H1 (cell line): ENCODE results near the gene GPR83. TPM values are rescaled to one million over a fixed set of nuclear protein-coding genes. Genes with fewer than 3 reads are reported as not detected.
"Not testable (repeated sequence)": the region's sequence is repeated elsewhere in the genome, so short reads cannot be mapped to it uniquely, and the experiment has no call there.

Experiments
- CTCF ChIA-PET: fragments of 300-600 bp; sonication (Branson Sonifier 250); formaldehyde crosslinking; loops from one replicate; lab custom pipeline; 2021; ENCODE audit not compliant: partially characterized antibody; lab: Charles Lee
- POLR2A ChIA-PET: fragments of 300-600 bp; sonication (Branson Sonifier 250); formaldehyde crosslinking; loops from one replicate; lab custom pipeline; 2021; ENCODE audit warnings: inconsistent platforms; ENCODE audit not compliant: partially characterized antibody; lab: Charles Lee
- DNase-seq, 2 experiments: peaks; one replicate each; pipeline versions ENCODE4 v3.0.0 to v3.0.0-alpha.2; 2010 to 2022; ENCODE audit warnings: low spot score in 2 of 2, low read depth in 1 of 2, mixed read lengths in 1 of 2
- FAIRE-seq: peaks from 2 replicates; lab custom pipeline; 2011; peaks lifted over from hg19 to GRCh38; lab: Jason Lieb, UNC
- H2AFZ ChIP-seq: 2 replicates; pipeline ENCODE4 v1.8.1; 2012; ENCODE audit warnings: low read length, inconsistent platforms
- H2AK5ac ChIP-seq: 2 replicates; pipeline ENCODE4 v1.6.1; 2013; ENCODE audit warnings: low read depth, low read length
- H2BK120ac ChIP-seq: replicated peaks from 2 replicates; pipeline ENCODE3; 2013; ENCODE audit warnings: low read depth, low read length, inconsistent platforms
- H2BK12ac ChIP-seq: 2 replicates; pipeline ENCODE4 v1.6.1; 2013; ENCODE audit warnings: low read depth, low read length
- H2BK15ac ChIP-seq: 2 replicates; pipeline ENCODE4 v1.6.1; 2013; ENCODE audit warnings: low read length
- H2BK20ac ChIP-seq: 2 replicates; pipeline ENCODE4 v1.6.1; 2013; ENCODE audit warnings: low read length
- H2BK5ac ChIP-seq: 2 replicates; pipeline ENCODE4 v1.6.1; 2013; ENCODE audit warnings: low read depth, low read length
- H3K14ac ChIP-seq: 2 replicates; pipeline ENCODE4 v1.6.1; 2013; ENCODE audit warnings: inconsistent platforms; ENCODE audit not compliant: insufficient read length
- H3K18ac ChIP-seq: 2 replicates; pipeline ENCODE4 v1.6.1; 2013; ENCODE audit warnings: low read length; ENCODE audit errors: extremely low read depth
- H3K23ac ChIP-seq: 2 replicates; pipeline ENCODE4 v1.6.1; 2013; ENCODE audit warnings: inconsistent platforms; ENCODE audit not compliant: insufficient read length
- H3K23me2 ChIP-seq: 2 replicates; pipeline ENCODE4 v1.6.1; 2013; ENCODE audit warnings: low read depth, low read length
- H3K27ac ChIP-seq: 2 replicates; pipeline ENCODE4 v1.6.1; 2011; ENCODE audit warnings: low read depth, low read length, inconsistent platforms
- H3K27me3 ChIP-seq, 4 experiments: replicated peaks in 1 of 4; 1 replicate in 1 of 4; 2 replicates in 3 of 4; pipeline versions ENCODE4 v1.6.1 to v1.8.1; 2011 to 2013; ENCODE audit warnings: low read length in 3 of 4, mild to moderate bottlenecking in 3 of 4, inconsistent platforms in 2 of 4, mixed read lengths in 2 of 4, moderate library complexity in 1 of 4; ENCODE audit not compliant: control insufficient read depth in 3 of 4, insufficient read depth in 3 of 4; ENCODE audit errors: extremely low read depth in 1 of 4
- H3K36me3 ChIP-seq, 4 experiments: 2 replicates each; pipeline versions ENCODE4 v1.6.1 to v1.8.1; 2011 to 2013; ENCODE audit warnings: mild to moderate bottlenecking in 4 of 4, low read length in 3 of 4, moderate library complexity in 2 of 4, control low read depth in 1 of 4, inconsistent platforms in 1 of 4; ENCODE audit not compliant: insufficient read depth in 4 of 4, control insufficient read depth in 2 of 4
- H3K4ac ChIP-seq: replicated peaks from 2 replicates; pipeline ENCODE3; 2013; ENCODE audit warnings: low read length, low read depth, mixed read lengths, inconsistent platforms; ENCODE audit not compliant: insufficient read length
- H3K4me1 ChIP-seq, 4 experiments: replicated peaks in 1 of 4; 1 replicate in 1 of 4; 2 replicates in 3 of 4; pipeline versions ENCODE4 v1.6.1 to v1.8.1; 2011 to 2013; ENCODE audit warnings: low read length in 3 of 4, inconsistent platforms in 2 of 4, mixed read lengths in 1 of 4; ENCODE audit not compliant: insufficient read depth in 4 of 4, control insufficient read depth in 3 of 4
- H3K4me2 ChIP-seq, 2 experiments: 2 replicates each; pipeline versions ENCODE4 v1.6.1 to v1.8.1; 2011 to 2013; ENCODE audit warnings: low read depth in 2 of 2, low read length in 2 of 2, control low read depth in 1 of 2, inconsistent platforms in 1 of 2, mild to moderate bottlenecking in 1 of 2; ENCODE audit not compliant: insufficient read depth in 1 of 2
- H3K4me3 ChIP-seq, 4 experiments: fragments of 200-600, 300-600 bp in 1 of 4; sonication (generic), shearing (Covaris generic), sonication (Bioruptor Twin) in 1 of 4; 2 replicates each; pipeline versions ENCODE4 v1.5.1 to v1.8.1; 2011 to 2016; ENCODE audit warnings: low read length in 4 of 4, low read depth in 3 of 4, control low read depth in 2 of 4, inconsistent platforms in 2 of 4, mild to moderate bottlenecking in 2 of 4, mixed read lengths in 1 of 4, moderate library complexity in 1 of 4; ENCODE audit not compliant: insufficient read depth in 2 of 4; ENCODE audit errors: extremely low read depth in 1 of 4
- H3K56ac ChIP-seq: replicated peaks from 2 replicates; pipeline ENCODE3; 2013; ENCODE audit warnings: low read depth, mild to moderate bottlenecking, mixed read lengths, low read length, inconsistent platforms; ENCODE audit not compliant: insufficient read length
- H3K79me1 ChIP-seq: 2 replicates; pipeline ENCODE4 v1.6.1; 2013; ENCODE audit warnings: low read depth, low read length, control low read depth
- H3K79me2 ChIP-seq, 2 experiments: 2 replicates each; pipeline versions ENCODE4 v1.6.1 to v1.8.1; 2012 to 2013; ENCODE audit warnings: low read length in 2 of 2, mild to moderate bottlenecking in 2 of 2, inconsistent platforms in 1 of 2; ENCODE audit not compliant: insufficient read depth in 2 of 2, control insufficient read depth in 1 of 2
- H3K9ac ChIP-seq, 4 experiments: replicated peaks in 1 of 4; 1 replicate in 1 of 4; 2 replicates in 3 of 4; pipeline versions ENCODE4 v1.6.1 to v1.8.1; 2011 to 2013; ENCODE audit warnings: low read depth in 3 of 4, low read length in 3 of 4, control low read depth in 2 of 4, mild to moderate bottlenecking in 2 of 4, moderate library complexity in 2 of 4, inconsistent platforms in 1 of 4; ENCODE audit errors: extremely low read depth in 1 of 4
- H3K9me3 ChIP-seq, 2 experiments: 2 replicates each; pipeline versions ENCODE4 v1.6.1 to v1.8.1; 2012 to 2013; ENCODE audit warnings: mild to moderate bottlenecking in 2 of 2, moderate library complexity in 2 of 2, control low read depth in 1 of 2, inconsistent platforms in 1 of 2, low read depth in 1 of 2, low read length in 1 of 2, mixed read lengths in 1 of 2; ENCODE audit not compliant: insufficient read depth in 2 of 2
- H4K20me1 ChIP-seq, 2 experiments: replicated peaks in 1 of 2; 2 replicates each; pipeline versions ENCODE3 to v1.8.1; 2011 to 2013; ENCODE audit warnings: inconsistent platforms in 2 of 2, low read length in 2 of 2, mild to moderate bottlenecking in 1 of 2; ENCODE audit not compliant: insufficient read depth in 2 of 2, control insufficient read depth in 1 of 2
- H4K5ac ChIP-seq: 2 replicates; pipeline ENCODE4 v1.6.1; 2013; ENCODE audit warnings: low read length, low read depth, mixed read lengths, inconsistent platforms; ENCODE audit not compliant: insufficient read length
- H4K8ac ChIP-seq: 2 replicates; pipeline ENCODE4 v1.8.0; 2013; ENCODE audit warnings: mild to moderate bottlenecking, moderate library complexity, low read length, inconsistent platforms; ENCODE audit not compliant: insufficient read depth; ENCODE audit errors: extremely low read depth
- H4K91ac ChIP-seq: replicated peaks from 2 replicates; pipeline ENCODE3; 2013; ENCODE audit warnings: low read length, mixed read lengths, inconsistent platforms; ENCODE audit not compliant: insufficient read length
- WGBS, 2 experiments: shearing (Covaris generic) in 1 of 2; methylation state at CpG; one replicate each; pipeline versions ENCODE4 v1.1.6 to v1.1.7; 2013 to 2015; ENCODE audit warnings: low lambda C conversion rate in 2 of 2, mixed read lengths in 2 of 2, inconsistent platforms in 1 of 2, low coverage in 1 of 2, missing lambda C conversion rate in 1 of 2; ENCODE audit not compliant: insufficient replicate concordance in 2 of 2, insufficient coverage in 1 of 2, insufficient read length in 1 of 2; ENCODE audit errors: extremely low coverage in 1 of 2, missing lambda C conversion rate in 1 of 2; 5-methylcytosine and 5-hydroxymethylcytosine counted together
- polyA plus RNA-seq, 7 experiments: library from polyadenylated mRNA; depleted of rRNA in 3 of 7; stranded (reverse) in 5 of 7; unstranded in 2 of 7; fragments of >200 nt in 5 of 7; fragments of 200-250 nt in 2 of 7; gene quantifications; 1 replicate in 5 of 7; 2 replicates in 1 of 7; 4 replicates in 1 of 7; pipeline versions ENCODE4 v1.2.1 to v1.2.3, GENCODE V29; 2011 to 2013; ENCODE audit warnings: missing spikeins in 2 of 7, mixed read lengths in 2 of 7
- total RNA-seq: library from RNA; stranded (reverse); fragmentation: NEBNext Ultra II Directional; extraction: Animal tissue kit (Norgen Biotek cat#: 25700); gene quantifications from 2 replicates; pipeline ENCODE4 v1.2.1, GENCODE V29; 2021

GPR83 gene
- total and polyA plus RNA-seq, 2 of the 8 experiments (the other 6 are each of a cell fraction or from before 2014, with no cell fraction given) = 0.30 to 1.5 TPM

GRCh38 chr11:94346311-94346710, 54.9 kb downstream of the GPR83 start:
- H4K20me1 ChIP-seq, H3K4me1 ChIP-seq, DNase-seq, H3K56ac ChIP-seq, H4K91ac ChIP-seq, H2BK12ac ChIP-seq, H2BK15ac ChIP-seq, H3K18ac ChIP-seq, H3K79me1 ChIP-seq, H2AFZ ChIP-seq, H3K23ac ChIP-seq, H2BK5ac ChIP-seq, H3K23me2 ChIP-seq, H3K27ac ChIP-seq, H2AK5ac ChIP-seq, H3K4ac ChIP-seq, H3K4me3 ChIP-seq, H2BK20ac ChIP-seq, H4K5ac ChIP-seq, H3K36me3 ChIP-seq, POLR2A ChIA-PET, FAIRE-seq, H4K8ac ChIP-seq, H3K14ac ChIP-seq, H3K4me2 ChIP-seq, CTCF ChIA-PET, H3K9ac ChIP-seq, H3K79me2 ChIP-seq, H3K27me3 ChIP-seq, H2BK120ac ChIP-seq: not testable (repeated sequence)
- WGBS, 2 experiments = 79% methylated on average over 8 of the region's 8 CpGs; no CpG with 5 or more reads in 1 of the 2 experiments
- H3K9me3 ChIP-seq = peaks cover 8 to 14% of the 10 kb centered on the region in 2 experiments; a peak in 2 of 4 replicates
